Esophagus muscularis mucosa (tissue), 4 donors: ENCODE data around the gene FSD2. TPM values are rescaled to one million over a fixed set of nuclear protein-coding genes. Genes with fewer than 3 reads are reported as not detected.
A peak's percentile ranks its signal among the peaks of the same experiment; 100 is the strongest.

Experiments used
- DNase-seq: peaks from one replicate; pipeline ENCODE4 v3.0.0-alpha.2; 2017; ENCODE audit errors: extremely low spot score
- H3K27ac ChIP-seq, 4 donors: fragments of 200-600 bp; sonication (generic); replicated peaks in 1 of 4; 1 replicate in 3 of 4; 2 replicates in 1 of 4; pipeline ENCODE4 v1.5.1; 2016 to 2019; ENCODE audit warnings: mild to moderate bottlenecking in 1 of 4
- H3K27me3 ChIP-seq, 4 donors: fragments of 200-600 bp; sonication (generic); one replicate each; pipeline versions ENCODE4 v1.5.1 to v1.6.0; 2016 to 2019
- H3K36me3 ChIP-seq, 4 donors: fragments of 200-600 bp; sonication (generic); one replicate each; pipeline ENCODE4 v1.5.1; 2016 to 2019
- H3K4me1 ChIP-seq, 4 donors: fragments of 200-600 bp; sonication (generic); one replicate each; pipeline ENCODE4 v1.5.1; 2016 to 2019
- H3K4me3 ChIP-seq, 4 donors: fragments of 200-600 bp; sonication (generic); 1 replicate in 2 of 4; 2 replicates in 2 of 4; pipeline ENCODE4 v1.5.1; 2016 to 2019; ENCODE audit warnings: mild to moderate bottlenecking in 4 of 4, moderate library complexity in 1 of 4
- H3K9me3 ChIP-seq, 4 donors: fragments of 200-600 bp; sonication (generic); 1 replicate in 3 of 4; 2 replicates in 1 of 4; pipeline ENCODE4 v1.5.1; 2016 to 2019
- CTCF ChIP-seq, 3 experiments: fragments of 200-600 bp in 2 of 3; fragments of 450-650 bp in 1 of 3; sonication (generic) in 2 of 3; IDR thresholded peaks; one replicate each; pipeline ENCODE4 v1.5.1; 2017 to 2019; ENCODE audit warnings: antibody characterized with exemption in 3 of 3, mild to moderate bottlenecking in 2 of 3, moderate library complexity in 1 of 3
- EP300 ChIP-seq: sonication (generic); formaldehyde crosslinking; IDR thresholded peaks from one replicate; pipeline ENCODE4 v1.6.1; 2017; ENCODE audit warnings: antibody characterized with exemption
- POLR2A ChIP-seq: fragments of 450-650 bp; IDR thresholded peaks from one replicate; pipeline ENCODE4 v1.6.1; 2017; ENCODE audit warnings: antibody characterized with exemption, moderate library complexity, mild to moderate bottlenecking, low read depth
- POLR2AphosphoS5 ChIP-seq, 2 donors: sonication (generic); formaldehyde crosslinking; IDR thresholded peaks; one replicate each; pipeline ENCODE4 v1.6.1; 2017; ENCODE audit warnings: antibody characterized with exemption in 2 of 2
- WGBS: methylation state at CpG from one replicate; pipeline ENCODE4 v1.1.5; 2018; 5-methylcytosine and 5-hydroxymethylcytosine counted together
- intact Hi-C: fragments of 100-400 bp; cut with DNase I; formaldehyde crosslinking; loops from one replicate; pipeline ENCODE4 v1.15.1; 2023
- total RNA-seq, 4 donors: library from RNA; depleted of rRNA; stranded (reverse); fragments of >200 nt; gene quantifications; one replicate each; pipeline versions ENCODE4 v1.1.0 to v1.2.1, GENCODE V29; 2016

Gene FSD2
- total RNA-seq, 4 donors from 2014 or later, result not detected

GRCh38 chr15:82808634-82809041, 2.8 kb upstream of the FSD2 start:
- intact Hi-C loops, result loop anchor here (2.0 kb wide), 1 partner anchor 58 kb away; no protein-coding TSS in a partner anchor
- peaks cover 0 to 8% (median 4%) of the 10 kb centered on the region in 4 donors for H3K36me3 ChIP-seq
- TF ChIP-seq CTCF (IDR thresholded peaks at IDR 0.05), result no peak
- TF ChIP-seq POLR2A, result no peak
- TF ChIP-seq EP300, result no peak
- no peak for TF ChIP-seq POLR2AphosphoS5 (IDR thresholded peaks at IDR 0.05)
- 81% methylated on average over 9 of the region's 9 CpGs for WGBS
- peak overlapping the region in 2 of 4 donors; percentile 90 to 98 for H3K4me3 ChIP-seq
- peak overlapping the region; percentile 99 to 100 (median 100) for H3K27ac ChIP-seq
- no peaks in the 10 kb centered on the region for H3K27me3 ChIP-seq
- H3K9me3 ChIP-seq, result no peaks in the 10 kb centered on the region
- H3K4me1 ChIP-seq, result peaks cover 19 to 34% (median 31%) of the 10 kb centered on the region in 4 donors
- DNase-seq, result no peak

GRCh38 chr15:82807920-82808633, 2.2 kb upstream of the FSD2 start:
- 92% methylated on average over 11 of the region's 11 CpGs for WGBS
- intact Hi-C loops, result loop anchor here (2.0 kb wide), 1 partner anchor 57 kb away; no protein-coding TSS in a partner anchor
- Histone ChIP-seq H3K4me3 (no peak overlapping the region), H3K27me3 (no peaks in the 10 kb centered on the region), H3K27ac (no peak overlapping the region), H3K36me3 (peaks cover 0 to 2% (median under 1%) of the 10 kb centered on the region in 4 donors), H3K9me3 (no peaks in the 10 kb centered on the region), H3K4me1 (peaks cover 19 to 30% (median 29%) of the 10 kb centered on the region in 4 donors)
- no peak for DNase-seq
- TF ChIP-seq EP300 (no peak), POLR2A (no peak), CTCF (IDR thresholded peaks at IDR 0.05) (no peak), POLR2AphosphoS5 (IDR thresholded peaks at IDR 0.05) (no peak)

GRCh38 chr15:82804575-82804949, 1.3 kb downstream of the FSD2 start:
- intact Hi-C loops, result no loop called here
- Histone ChIP-seq H3K4me1 (peaks cover 5 to 8% (median 6%) of the 10 kb centered on the region in 4 donors), H3K9me3 (no peaks in the 10 kb centered on the region), H3K36me3 (no peaks in the 10 kb centered on the region), H3K4me3 (no peak overlapping the region), H3K27me3 (no peaks in the 10 kb centered on the region), H3K27ac (no peak overlapping the region)
- WGBS, result 95% methylated on average over 1 of the region's 1 CpG
- DNase-seq, result no peak
- no peak for TF ChIP-seq EP300
- TF ChIP-seq POLR2AphosphoS5 (IDR thresholded peaks at IDR 0.05), result no peak
- TF ChIP-seq CTCF (IDR thresholded peaks at IDR 0.05), result no peak
- no peak for TF ChIP-seq POLR2A

GRCh38 chr15:82803793-82804574, 1.9 kb downstream of the FSD2 start:
- H3K4me1 ChIP-seq, result peaks cover 4 to 6% (median 4%) of the 10 kb centered on the region in 4 donors
- TF ChIP-seq CTCF (IDR thresholded peaks at IDR 0.05), result no peak
- no peak for TF ChIP-seq EP300
- TF ChIP-seq POLR2AphosphoS5 (IDR thresholded peaks at IDR 0.05), result no peak
- TF ChIP-seq POLR2A, result no peak
- H3K27ac ChIP-seq, result no peak overlapping the region
- no peaks in the 10 kb centered on the region for H3K9me3 ChIP-seq
- DNase-seq, result no peak
- H3K36me3 ChIP-seq, result no peaks in the 10 kb centered on the region
- WGBS, result 76% methylated on average over 2 of the region's 2 CpGs
- H3K4me3 ChIP-seq, result no peak overlapping the region
- H3K27me3 ChIP-seq, result no peaks in the 10 kb centered on the region
- intact Hi-C loops, result no loop called here
